OCI-M2 (cell line): ENCODE results near the gene PEPD.
"Not testable (repeated sequence)": the region's sequence is repeated elsewhere in the genome, so short reads cannot be mapped to it uniquely, and the experiment has no call there.

Source experiments
- DNase-seq: peaks from one replicate; lab custom pipeline; 2025; ENCODE audit not compliant: unreplicated experiment; lab: John Stamatoyannopoulos, UW

The PEPD gene

DNA sequence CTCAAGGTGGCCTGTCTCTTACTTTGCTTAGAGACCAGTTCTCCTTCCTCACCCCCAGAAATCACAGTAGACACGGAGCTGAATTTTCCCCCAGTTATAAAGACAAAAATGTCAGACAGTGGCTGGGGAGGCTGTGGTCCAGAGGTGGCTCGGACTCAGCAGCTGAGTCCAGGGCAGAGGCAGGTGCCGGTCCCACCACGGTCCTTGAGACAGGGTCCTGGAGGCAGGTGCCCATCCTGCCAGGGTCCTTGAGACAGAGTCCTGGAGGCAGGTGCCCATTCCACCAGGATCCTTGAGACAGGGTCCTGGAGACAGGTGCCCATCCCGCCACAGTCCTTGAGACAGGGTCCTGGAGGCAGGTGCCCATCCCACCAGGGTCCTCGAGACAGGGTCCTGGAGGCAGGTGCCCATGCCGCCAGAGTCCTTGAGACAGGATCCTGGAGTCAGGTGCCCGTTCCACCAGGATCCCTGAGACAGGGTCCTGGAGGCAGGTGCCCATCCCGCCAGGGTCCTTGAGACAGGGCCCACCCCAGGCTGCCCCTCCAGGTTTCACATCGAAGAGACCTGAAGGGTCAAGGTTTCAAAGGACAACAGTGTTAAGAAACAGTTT lies 23.1 kb downstream of the PEPD start:
- no peak for DNase-seq

DNA sequence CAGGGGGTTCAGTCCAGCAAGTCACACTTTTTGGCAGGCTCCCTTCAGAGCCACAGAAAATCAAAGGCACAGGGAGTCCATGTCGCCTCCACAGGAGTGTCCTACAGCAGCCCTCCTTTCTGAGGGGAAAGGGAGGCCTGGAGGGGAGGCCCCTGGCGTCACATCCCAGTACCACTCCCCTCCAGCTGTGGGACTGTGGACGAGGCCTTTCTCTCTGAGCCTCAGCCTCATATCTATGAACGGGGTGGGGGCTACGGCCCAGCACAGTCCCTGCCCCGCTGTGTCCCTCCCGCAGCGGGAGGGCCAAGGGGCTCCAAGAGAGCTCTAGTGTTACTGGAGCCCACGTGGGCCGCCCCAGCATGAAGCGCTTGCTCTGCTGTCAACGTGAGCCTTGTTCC lies 23.8 kb downstream of the PEPD start:
- DNase-seq, result no peak

DNA sequence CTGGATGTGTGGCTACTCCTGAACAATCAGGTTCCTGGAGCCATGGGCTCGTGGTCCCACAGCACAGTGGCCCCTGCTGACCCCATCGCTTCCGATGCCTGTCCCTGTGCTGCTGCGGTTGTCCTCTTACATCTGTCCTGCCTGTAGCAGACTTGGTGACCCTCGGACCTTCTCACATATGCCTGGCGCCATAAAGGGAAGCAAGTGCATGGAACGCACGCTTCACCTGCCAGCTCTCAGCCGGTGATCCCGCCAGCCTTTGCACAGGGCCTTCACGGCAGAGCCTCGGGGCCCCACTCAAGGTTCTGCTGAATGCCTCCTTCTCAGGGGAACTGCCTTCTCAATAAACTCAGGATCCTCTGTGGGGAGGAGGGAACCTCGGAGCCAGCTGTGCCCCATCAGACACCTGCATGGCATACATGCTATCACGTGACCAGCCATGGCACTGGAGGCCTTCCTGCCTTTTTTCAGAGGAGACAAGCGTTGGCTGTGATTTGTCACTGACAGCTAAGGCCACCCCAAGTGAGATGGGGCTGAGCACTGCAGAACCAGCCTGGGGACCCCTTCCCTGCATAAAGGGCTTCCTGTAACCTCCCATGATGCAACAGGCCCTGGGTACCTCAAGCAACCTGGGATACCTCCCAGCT lies 24.3 kb downstream of the PEPD start:
- DNase-seq, result no peak

DNA sequence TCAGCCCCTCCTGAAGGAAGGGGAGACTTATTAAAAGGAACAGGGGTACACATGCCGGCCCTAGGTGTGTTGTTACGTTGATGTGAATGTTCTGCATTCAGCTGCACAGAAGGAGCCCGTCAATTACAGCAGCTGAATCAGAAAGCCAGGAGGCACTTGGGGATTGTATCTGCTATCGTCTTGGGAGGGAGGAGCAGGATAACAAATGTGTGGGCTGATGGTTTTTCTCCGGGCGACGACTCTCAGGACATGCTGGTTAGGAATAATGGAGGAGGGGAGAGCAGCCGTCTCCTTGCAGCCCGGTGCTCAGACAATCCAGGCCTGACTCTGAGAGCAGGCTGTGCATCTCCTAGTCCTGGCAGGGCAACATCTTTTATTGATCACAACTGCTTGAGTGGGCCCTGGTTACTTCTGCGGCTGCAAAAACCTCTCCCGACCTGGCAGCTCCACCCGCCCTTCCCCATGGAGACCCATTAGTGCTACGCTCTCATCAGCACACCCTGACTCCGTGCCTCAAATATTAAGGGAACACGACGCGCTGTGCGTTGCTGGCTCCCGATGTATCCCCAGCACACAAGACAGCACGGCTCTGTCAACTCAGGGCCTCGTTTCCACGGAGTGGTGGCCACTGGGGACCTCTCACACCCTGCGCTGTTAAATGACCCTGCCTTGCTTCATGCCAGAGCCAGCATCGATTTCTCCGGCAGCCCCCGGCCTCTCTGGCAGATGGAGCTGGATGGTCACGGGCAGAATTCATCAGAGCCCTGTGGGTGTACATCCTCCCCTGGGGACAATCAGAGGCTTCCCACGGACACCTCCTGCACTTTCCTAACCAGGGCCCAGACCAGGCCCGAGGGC lies 25.3 kb downstream of the PEPD start:
- no peak for DNase-seq

DNA sequence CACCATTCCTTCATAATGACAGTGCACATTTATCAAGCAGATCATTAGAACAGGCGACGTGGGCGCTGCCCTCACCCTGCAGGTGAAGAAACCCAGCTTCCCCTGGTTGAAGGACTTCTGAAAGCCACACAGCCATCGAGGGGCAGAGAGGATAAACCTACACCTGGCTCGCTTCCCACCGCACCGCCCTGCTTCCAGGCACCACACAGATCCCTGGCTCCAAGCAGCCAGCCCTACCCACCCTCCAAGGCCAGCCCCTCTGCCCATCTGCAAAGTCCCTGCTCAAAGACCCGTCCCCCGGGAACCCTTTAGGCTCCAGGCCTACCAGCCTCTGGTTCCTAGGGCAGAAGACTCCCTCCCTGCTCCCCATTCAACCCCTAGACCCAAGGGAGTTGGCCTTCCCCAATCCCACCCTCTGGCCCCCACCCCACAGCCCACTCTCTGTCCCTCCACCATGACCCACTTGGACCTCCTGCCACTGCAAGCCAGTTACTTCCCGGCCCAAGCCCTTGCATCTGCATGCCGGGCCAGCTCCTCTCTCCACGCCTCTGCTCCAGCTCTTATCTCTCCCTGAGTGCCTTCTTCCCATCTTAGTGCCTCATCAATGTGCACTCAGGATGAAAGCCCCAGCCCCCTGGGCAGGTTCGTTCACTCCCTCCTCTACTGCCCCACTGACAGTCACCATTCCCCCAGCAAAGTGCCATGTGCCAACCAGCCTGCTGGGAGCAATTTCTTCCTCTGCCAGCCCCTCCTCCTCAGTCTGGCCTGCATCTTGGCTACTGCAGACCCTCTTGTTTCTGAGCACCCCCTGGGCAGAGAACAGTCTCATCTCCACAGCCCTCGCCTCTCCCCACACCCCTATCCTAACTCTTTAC lies 28.0 kb downstream of the PEPD start:
- DNase-seq, result no peak

DNA sequence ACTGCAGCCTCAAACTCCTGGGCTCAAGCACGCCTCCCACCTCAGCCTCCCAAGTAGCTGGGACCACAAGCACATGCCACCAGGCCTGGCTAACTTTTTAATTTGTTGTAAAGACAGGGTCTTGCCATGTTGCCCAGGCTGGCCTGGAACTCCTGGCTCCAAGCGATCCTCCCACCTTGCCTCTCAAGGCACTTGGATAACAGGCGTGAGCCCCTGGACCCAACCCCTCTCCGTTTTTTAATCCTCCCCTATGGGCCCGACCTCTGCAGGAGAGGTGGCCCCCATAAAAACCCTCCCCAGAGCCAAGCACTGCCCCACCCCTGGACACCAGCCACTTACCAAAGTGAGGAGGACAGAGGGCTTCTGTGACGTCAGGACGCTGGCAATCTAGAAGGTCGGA lies 28.6 kb downstream of the PEPD start:
- no peak for DNase-seq

DNA sequence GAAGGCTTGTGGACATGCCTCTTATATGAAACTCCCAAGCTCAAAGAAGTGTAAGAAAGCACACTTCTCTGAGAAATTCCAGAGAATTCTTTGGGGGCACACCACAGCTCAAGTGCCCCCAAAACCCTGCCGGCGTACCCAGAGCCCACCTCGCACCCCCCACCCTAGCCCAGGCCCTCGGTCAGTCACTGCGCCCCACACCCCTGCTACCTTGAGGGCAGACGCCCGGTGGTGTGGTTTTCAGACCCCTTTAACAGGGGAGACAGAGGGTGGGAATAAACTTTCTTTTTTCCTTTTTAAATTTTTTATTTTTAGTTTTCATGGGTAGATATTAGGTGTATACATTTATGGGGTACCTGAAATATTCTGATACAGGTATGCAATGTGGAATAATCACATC lies 29.5 kb downstream of the PEPD start:
- no peak for DNase-seq

DNA sequence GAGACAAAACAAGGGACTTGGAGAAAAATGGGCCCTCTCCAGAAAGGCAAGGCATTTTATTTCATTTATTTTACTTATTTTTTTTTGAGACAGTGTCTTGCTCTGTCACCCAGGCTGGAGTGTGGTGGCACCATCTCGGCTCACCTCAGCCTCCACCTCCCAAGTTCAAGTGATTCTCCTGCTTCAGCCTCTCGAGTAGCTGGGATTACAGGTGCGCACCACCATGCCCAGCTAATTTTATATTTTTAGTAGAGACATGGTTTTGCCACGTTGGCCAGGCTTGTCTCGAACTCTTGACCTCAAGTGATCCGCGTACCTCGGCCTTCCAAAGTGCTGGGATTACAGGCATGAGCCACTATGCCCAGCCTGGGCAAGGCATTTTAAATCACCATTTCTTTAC lies 31.0 kb downstream of the PEPD start:
- DNase-seq, result not testable (repeated sequence)

DNA sequence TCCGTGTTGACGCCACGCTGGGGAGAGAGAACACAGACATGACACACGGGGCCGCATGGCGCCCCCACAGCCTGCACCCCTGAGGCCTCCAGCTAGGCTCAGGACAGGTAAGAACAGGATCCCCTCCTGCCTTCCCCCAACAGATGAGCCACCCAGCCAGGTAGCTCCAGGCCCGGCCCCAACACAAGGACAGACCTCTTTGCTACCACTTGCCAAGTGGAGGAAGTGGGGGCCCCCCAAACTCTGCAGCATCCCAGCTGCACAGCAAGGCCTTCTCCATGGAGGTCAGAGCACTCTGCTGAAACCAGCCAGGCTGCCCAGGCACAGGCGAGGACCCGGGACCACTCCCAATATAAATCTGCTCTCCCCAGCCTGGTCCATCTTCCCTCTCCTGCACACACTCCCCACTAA lies 31.5 kb downstream of the PEPD start:
- no peak for DNase-seq

DNA sequence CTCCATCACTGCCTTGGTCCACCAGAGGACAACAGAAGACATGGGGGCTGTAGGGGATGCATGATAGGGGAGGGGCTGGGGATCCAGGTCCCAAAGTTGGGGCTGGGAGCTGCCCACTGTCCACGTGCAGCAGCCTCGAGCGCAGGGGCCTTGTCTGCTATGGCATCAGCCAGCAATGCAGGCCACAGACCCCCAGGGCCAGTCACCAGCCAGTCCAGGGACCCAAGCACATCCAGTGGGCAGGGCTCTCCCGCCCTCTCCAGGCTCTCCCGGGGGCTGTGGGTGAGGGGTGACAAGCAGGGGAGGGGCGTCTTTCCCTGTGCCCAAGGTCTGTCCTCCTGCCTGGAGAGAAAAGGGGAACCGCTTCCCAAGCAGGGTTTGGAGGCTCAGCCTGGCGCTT lies 32.8 kb downstream of the PEPD start:
- DNase-seq, result no peak

DNA sequence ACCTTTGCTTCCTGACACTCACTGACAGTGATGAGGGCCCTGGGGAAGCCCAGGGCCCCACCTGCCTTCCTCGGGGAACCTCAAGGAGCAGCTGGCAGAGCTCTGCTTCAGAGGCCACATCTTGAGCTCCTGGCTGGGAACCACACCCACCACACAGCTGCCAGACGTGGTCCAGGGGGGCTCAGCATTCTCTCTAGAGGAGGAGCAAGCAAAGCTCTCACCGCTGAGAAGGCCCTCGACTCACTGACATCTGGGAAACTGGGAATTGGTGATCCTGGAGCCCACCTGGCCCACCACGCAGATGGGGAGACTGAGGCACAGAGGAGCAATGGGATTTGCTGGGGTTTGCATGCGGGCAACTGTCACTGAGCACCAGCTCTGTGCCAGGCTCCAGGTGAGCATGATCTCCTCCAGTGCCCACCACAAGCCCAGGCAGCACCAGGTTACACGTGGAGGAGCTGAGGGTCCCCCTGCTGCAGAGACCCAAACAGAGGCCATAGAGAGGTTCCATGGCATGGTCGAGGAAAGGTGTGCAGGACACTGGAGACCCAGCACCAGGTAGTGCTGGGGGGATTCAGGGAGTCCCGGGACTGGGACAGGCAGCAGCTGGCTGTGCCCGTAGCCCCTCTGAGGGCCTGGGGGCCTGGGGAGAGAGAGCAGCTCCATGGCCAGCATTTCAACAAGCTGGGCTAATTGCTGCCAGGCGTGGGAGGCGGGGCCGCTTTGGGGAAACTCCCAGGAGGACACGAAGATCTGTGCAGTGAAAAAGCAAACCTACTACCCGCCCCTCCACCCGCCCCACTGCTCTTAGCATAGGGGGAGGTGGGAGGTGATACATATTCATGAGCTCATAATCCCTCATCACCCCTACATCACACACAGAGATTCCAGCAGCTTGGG lies 33.4 kb downstream of the PEPD start:
- DNase-seq, result no peak

DNA sequence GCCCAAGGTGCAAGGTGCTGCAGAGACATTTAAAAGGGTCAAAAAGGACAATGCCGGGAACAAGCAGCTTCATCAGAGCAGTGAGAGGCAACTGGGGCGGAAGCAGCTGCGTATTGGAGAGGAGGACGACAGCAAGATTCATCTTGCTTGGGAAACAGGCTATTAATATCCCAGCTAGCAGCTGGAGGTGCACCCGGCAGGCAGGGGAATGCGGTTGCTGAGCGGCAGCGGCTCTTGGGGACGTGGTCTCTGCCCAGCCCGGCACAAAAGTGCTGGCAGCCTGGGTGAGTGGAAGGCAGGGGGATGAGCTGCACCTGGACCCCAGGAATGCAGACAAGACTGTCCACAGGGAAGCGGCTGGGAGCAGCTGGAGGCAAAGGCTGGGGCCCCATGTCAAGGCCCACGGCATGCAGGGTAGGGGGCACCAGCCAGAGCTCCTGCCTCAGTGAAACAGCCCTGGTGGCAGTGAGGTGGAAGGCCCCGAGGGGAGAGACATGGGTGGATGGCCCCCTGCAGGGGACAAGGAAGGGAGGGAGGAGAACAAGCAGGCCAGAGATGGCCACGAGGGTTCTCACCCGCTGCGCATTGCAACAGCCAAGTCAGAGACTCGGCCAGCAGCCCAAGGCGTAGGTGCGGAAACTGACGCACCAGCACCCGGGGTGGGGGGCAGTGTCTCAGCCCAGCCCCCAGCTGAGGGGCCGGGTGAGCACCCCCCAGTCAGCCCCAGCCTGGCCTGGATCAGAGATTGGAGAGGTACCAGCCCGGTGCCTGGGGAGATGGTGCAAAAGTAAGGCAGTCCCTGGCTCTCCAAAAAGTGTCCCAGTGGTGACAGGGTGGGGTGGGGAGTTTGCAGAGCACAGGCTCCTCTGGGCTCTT lies 34.4 kb downstream of the PEPD start:
- no peak for DNase-seq

DNA sequence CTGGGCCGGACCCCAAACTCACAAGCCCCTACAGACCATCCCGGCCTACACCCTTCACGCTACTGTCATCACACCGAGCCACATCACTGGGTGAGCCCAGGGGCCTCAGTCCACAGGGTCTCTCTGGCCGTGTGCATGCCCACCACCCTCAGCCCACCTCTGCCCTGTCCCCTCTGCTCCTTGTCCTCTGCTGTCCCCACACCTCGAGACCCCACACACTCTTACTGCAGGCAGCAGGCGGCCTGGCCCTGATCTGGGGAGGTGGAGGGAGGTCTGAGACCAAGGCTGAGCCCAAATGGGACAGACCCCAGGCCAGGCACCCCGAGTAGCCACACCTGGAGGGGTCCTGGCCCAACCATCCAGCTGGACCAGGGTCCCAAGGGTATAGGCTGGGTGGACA lies 35.2 kb downstream of the PEPD start:
- DNase-seq, result no peak

DNA sequence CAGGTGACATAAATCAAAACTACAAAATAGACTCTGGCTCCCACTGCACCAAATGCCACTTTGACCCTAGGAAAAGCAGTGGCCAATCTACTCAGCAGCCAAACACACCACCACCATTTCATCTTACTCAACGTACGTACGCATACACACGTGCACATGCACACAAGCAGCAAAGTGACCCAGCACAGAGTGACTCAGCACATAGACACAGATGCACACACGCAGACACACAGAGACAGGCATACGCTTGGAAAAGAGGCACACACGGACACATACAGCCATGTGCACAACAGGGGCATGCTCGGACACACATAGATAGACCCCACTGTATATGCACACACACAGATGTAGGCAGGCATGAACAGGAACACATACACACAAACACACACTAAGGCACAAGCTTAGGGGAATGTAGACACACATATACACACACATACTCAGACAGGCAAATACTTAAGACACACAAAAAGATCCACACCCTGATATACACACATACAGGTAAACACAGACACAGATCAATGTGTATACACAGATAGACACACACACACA lies 37.3 kb downstream of the PEPD start:
- no peak for DNase-seq

DNA sequence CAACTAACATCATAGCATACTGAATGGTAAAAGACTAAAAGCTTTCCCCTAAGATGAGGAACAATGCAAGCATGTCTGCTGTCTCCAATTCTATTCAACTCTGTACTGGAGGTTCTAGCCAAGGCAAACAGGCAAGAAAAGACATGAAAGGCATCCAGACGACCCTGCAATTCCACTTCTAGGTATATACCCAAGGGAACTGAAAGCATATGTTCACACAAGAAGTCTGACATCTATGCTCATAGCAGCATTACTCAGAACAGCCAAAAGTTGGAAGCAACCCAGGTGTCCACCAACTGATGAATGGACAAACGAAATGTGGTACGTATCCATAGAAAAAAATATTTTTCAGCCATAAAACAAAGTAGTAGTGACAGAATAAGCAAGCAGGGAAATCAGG lies 39.1 kb downstream of the PEPD start:
- no peak for DNase-seq

DNA sequence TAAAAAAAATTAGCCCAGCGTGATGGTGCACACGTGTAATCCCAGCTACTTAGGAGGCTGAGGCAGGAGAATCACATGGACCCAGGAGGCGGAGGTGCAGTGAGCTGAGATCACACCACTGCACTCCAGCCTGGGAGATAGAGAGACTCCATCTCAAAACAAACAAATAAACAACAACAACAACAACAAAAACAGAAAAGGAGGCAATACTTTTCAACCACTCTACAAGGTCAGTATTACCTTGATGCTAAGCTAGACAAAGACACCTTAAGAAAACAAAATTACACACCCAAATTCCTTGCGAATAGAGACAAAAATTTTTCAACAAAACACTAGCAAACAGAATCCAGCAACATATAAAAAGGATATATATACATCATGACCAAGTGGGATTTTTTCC lies 39.7 kb downstream of the PEPD start:
- DNase-seq, result no peak

DNA sequence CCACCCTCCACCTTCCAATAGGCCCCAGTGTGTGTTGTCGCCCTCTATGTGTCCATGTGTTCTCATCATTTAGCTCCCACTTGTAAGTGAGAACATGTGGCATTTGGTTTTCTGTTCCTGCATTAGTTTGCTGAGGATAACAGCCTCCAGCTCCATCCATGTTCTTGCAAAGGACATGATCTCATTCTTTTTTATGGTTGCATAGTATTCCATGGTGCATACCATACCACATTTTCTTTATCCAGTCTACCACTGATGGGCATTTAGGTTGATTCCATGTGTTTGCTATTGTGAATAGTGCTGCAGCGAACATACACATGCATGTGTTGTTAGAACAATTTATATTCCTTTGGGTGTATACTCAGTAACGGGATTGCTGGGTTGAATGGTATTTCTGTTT lies 42.0 kb downstream of the PEPD start:
- DNase-seq, result not testable (repeated sequence)

DNA sequence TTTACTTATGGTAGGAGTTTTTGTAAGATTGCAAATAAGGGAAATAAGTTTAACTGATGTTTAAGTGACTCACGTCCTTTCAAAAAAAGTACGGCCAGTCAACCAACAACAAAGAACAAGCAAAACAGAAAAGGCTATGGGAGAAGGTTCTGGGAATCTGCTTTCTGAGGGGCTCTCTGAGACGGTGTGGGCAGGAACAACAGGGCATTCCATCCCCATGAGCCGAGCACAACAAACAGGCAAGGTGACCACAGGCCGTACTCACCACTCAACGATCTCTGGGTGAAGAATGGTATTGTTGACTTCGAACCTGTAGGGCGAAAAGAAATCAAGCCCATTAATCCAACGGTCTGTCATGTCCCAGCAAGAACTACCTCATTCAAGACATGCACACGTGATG lies 43.8 kb downstream of the PEPD start:
- DNase-seq, result no peak

DNA sequence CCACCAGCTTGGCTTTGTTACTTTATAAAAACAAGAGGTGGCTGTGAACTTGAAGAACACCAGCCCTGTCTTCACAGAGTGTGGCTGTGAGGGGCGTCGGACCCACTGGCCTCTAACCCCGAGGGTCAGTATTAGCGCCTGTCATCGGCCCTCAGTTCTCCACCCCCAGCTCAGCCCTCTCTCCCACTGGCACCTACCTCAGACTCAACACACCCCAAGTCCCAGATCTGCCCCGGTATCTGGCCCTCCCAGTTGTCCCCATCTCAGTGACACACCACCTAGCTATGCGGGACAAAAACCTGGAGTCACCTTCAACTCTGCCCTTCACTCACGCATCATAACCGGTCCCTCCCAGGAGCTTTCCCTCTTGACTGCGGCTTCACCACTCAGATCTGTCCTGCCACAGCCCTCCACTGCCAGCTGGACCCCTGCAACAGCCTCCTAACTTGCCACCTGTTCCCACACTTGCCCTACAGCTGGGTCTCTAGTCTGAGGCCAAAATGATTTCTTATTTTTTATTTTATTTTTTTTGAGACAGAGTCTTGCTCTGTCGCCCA lies 45.4 kb downstream of the PEPD start:
- DNase-seq, result no peak
